ENCODE measurements around the gene TAB2. TPM values are rescaled to one million over a fixed set of nuclear protein-coding genes. Genes with fewer than 3 reads are reported as not detected.

TAB2 gene
- polyA plus RNA-seq, 3 donors, result 3.1 to 32.0 (median 6.0) TPM

GRCh38 chr6:149433881-149434280 lies 116.4 kb downstream of the TAB2 start:
- no peak overlapping the region for H3K27ac Mint-ChIP-seq
- no peak for DNase-seq
- H3K36me3 Mint-ChIP-seq, result no peaks in the 10 kb centered on the region
- Histone ChIP-seq H3K9me3 (replicated peaks in 1 of 2; ENCODE audit: control insufficient read depth in 1 of 2, insufficient read depth in 1 of 2, low read length in 2 of 2) (no peaks in the 10 kb centered on the region), H4K20me1 (ENCODE audit: insufficient read depth, low read length) (no peaks in the 10 kb centered on the region), H3K4me2 (replicated peaks; ENCODE audit: extremely low read depth, low read length, poor library complexity, severe bottlenecking) (no peak overlapping the region), H3K79me2 (ENCODE audit: insufficient read depth, low read length) (no peaks in the 10 kb centered on the region), H3K4me1 (ENCODE audit: control insufficient read depth in 1 of 2, insufficient read depth in 2 of 2, low read length in 2 of 2) (peaks cover 3 to 4% of the 10 kb centered on the region in 2 donors), H3K4me3 (replicated peaks in 1 of 3; ENCODE audit: low read depth in 2 of 3, low read length in 3 of 3) (no peak overlapping the region), H3K9ac (ENCODE audit: insufficient read depth, low read length, poor library complexity, severe bottlenecking) (no peak overlapping the region), H3K27ac (ENCODE audit: low read depth in 1 of 2, low read length in 2 of 2) (no peak overlapping the region), H3K36me3 (replicated peaks in 1 of 2; ENCODE audit: control insufficient read depth in 1 of 2, insufficient read depth in 2 of 2, low read length in 2 of 2) (no peaks in the 10 kb centered on the region), H2AFZ (ENCODE audit: insufficient read depth, low read depth, low read length, poor library complexity, severe bottlenecking) (no peak overlapping the region), H3K27me3 (ENCODE audit: control insufficient read depth in 2 of 2, insufficient read depth in 2 of 2, low read length in 2 of 2) (no peaks in the 10 kb centered on the region)
- TF ChIP-seq, protein P1, sequence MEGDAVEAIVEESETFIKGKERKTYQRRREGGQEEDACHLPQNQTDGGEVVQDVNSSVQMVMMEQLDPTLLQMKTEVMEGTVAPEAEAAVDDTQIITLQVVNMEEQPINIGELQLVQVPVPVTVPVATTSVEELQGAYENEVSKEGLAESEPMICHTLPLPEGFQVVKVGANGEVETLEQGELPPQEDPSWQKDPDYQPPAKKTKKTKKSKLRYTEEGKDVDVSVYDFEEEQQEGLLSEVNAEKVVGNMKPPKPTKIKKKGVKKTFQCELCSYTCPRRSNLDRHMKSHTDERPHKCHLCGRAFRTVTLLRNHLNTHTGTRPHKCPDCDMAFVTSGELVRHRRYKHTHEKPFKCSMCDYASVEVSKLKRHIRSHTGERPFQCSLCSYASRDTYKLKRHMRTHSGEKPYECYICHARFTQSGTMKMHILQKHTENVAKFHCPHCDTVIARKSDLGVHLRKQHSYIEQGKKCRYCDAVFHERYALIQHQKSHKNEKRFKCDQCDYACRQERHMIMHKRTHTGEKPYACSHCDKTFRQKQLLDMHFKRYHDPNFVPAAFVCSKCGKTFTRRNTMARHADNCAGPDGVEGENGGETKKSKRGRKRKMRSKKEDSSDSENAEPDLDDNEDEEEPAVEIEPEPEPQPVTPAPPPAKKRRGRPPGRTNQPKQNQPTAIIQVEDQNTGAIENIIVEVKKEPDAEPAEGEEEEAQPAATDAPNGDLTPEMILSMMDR (IDR thresholded peaks at IDR 0.05), result no peak
- intact Hi-C loops (cut with micrococcal nuclease), result loop anchor here (2.0 to 5.0 kb wide), 3 partner anchors 352 to 407 kb away; no protein-coding TSS in a partner anchor
- H3K4me3 Mint-ChIP-seq, result no peak overlapping the region
- peaks cover 3% of the 10 kb centered on the region for H3K4me1 Mint-ChIP-seq
- H3K9me3 Mint-ChIP-seq, result no peaks in the 10 kb centered on the region
- 67% methylated on average over 1 of the region's 1 CpG for WGBS (ENCODE audit: insufficient coverage)
- H3K27me3 Mint-ChIP-seq (ENCODE audit: low read depth in 3 of 3), result peaks cover 0 to 5% (median 2%) of the 10 kb centered on the region in 3 donors

- no peaks in the 10 kb centered on the region for H4K20me1 ChIP-seq (ENCODE audit: insufficient read depth, low read length)
- whole genome bisulfite sequencing (ENCODE audit: insufficient coverage), result 98% methylated on average over 10 of the region's 13 CpGs
- intact Hi-C loops (cut with micrococcal nuclease), result no loop called here
- H3K4me1 ChIP-seq (ENCODE audit: control insufficient read depth in 1 of 2, insufficient read depth in 2 of 2, low read length in 2 of 2), result peaks cover 3 to 4% of the 10 kb centered on the region in 2 donors
- no peaks in the 10 kb centered on the region for H3K36me3 ChIP-seq (replicated peaks in 1 of 2; ENCODE audit: control insufficient read depth in 1 of 2, insufficient read depth in 2 of 2, low read length in 2 of 2)
- H3K27me3 ChIP-seq (ENCODE audit: control insufficient read depth in 2 of 2, insufficient read depth in 2 of 2, low read length in 2 of 2), result no peaks in the 10 kb centered on the region
- no peak overlapping the region for H3K27ac ChIP-seq (ENCODE audit: low read depth in 1 of 2, low read length in 2 of 2)
- H2AFZ ChIP-seq (ENCODE audit: insufficient read depth, low read depth, low read length, poor library complexity, severe bottlenecking), result no peak overlapping the region
- H3K9ac ChIP-seq (ENCODE audit: insufficient read depth, low read length, poor library complexity, severe bottlenecking), result no peak overlapping the region
- H3K4me2 ChIP-seq (replicated peaks; ENCODE audit: extremely low read depth, low read length, poor library complexity, severe bottlenecking), result no peak overlapping the region
- no peaks in the 10 kb centered on the region for H3K9me3 ChIP-seq (replicated peaks in 1 of 2; ENCODE audit: control insufficient read depth in 1 of 2, insufficient read depth in 1 of 2, low read length in 2 of 2)
- Mint-ChIP-seq H3K4me1 (peaks cover 5% of the 10 kb centered on the region), H3K9me3 (no peaks in the 10 kb centered on the region), H3K27ac (no peak overlapping the region), H3K4me3 (no peak overlapping the region), H3K27me3 (ENCODE audit: low read depth in 3 of 3) (peaks cover 0 to 6% (median 2%) of the 10 kb centered on the region in 3 donors), H3K36me3 (no peaks in the 10 kb centered on the region)
- TF ChIP-seq, protein P1 (IDR thresholded peaks at IDR 0.05), result no peak
- no peaks in the 10 kb centered on the region for H3K79me2 ChIP-seq (ENCODE audit: insufficient read depth, low read length)
- no peak overlapping the region for H3K4me3 ChIP-seq (replicated peaks in 1 of 3; ENCODE audit: low read depth in 2 of 3, low read length in 3 of 3)
- DNase-seq, result no peak
Measured at GRCh38 chr6:149435919-149436586, 118.5 kb downstream of the TAB2 start.
